MM.1S (cell line): ENCODE measurements around the gene THAP12.

Experiments used
- CTCF ChIP-seq: fragments of 300-600 bp; sonication (generic); IDR thresholded peaks from 2 replicates; pipeline ENCODE4 v1.5.1; 2016; ENCODE audit warnings: antibody characterized with exemption, low read length, mixed read lengths
- EZH2phosphoT487 ChIP-seq: fragments of 300-600 bp; sonication (generic); IDR thresholded peaks from 2 replicates; pipeline ENCODE4 v1.6.1; 2018; ENCODE audit warnings: antibody characterized with exemption, low read length

GRCh38 chr11:76394411-76394810, 13.5 kb upstream of the THAP12 start:
- TF ChIP-seq CTCF (no peak), EZH2phosphoT487 (no peak)
